Subcutaneous adipose tissue (tissue), 4 donors: Measurements from ENCODE around the gene ATOH7. TPM values are rescaled to one million over a fixed set of nuclear protein-coding genes. Genes with fewer than 3 reads are reported as not detected.

Experiments used
- total RNA-seq, 4 donors: library from RNA; depleted of rRNA; stranded (reverse); fragments of >200 nt; gene quantifications; one replicate each; pipeline ENCODE4 v1.1.0, GENCODE V29; 2016
- TF ChIP-seq, protein P1 (sequence below): fragments of 450-650 bp; IDR thresholded peaks from one replicate; pipeline ENCODE4 v1.5.1; 2016; ENCODE audit warnings: low read depth, mild to moderate bottlenecking, control low read depth, antibody characterized with exemption, moderate library complexity

Gene ATOH7
- not detected for total RNA-seq

DNA sequence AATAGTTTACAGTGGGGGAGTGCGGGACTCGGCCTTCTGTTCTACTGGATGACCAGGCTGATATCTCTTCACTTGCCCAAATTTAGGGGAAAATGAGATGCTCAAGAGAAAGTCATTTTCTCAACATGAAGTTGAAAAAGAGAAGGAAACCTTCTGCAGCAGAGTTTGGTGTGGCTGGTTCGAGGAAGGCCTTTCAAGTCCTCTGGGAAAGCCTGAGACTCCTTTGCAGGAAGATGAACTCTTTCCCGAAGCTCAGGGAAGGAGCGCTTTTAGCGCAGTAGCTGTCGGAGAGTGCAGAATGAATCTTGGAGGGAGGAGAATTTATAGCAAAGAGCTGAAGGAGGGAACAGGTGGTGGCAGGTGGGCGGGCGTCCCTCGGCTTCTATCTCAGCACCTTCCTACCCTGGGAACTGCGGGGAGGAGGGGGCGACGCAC lies at the start of gene ATOH7:
ATOH7 (minus strand) TSS at position 297 of the 435 bp plus-strand sequence. CDS start 436 bp downstream, outside the sequence.
- TF ChIP-seq, protein P1, sequence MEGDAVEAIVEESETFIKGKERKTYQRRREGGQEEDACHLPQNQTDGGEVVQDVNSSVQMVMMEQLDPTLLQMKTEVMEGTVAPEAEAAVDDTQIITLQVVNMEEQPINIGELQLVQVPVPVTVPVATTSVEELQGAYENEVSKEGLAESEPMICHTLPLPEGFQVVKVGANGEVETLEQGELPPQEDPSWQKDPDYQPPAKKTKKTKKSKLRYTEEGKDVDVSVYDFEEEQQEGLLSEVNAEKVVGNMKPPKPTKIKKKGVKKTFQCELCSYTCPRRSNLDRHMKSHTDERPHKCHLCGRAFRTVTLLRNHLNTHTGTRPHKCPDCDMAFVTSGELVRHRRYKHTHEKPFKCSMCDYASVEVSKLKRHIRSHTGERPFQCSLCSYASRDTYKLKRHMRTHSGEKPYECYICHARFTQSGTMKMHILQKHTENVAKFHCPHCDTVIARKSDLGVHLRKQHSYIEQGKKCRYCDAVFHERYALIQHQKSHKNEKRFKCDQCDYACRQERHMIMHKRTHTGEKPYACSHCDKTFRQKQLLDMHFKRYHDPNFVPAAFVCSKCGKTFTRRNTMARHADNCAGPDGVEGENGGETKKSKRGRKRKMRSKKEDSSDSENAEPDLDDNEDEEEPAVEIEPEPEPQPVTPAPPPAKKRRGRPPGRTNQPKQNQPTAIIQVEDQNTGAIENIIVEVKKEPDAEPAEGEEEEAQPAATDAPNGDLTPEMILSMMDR: no peak

DNA sequence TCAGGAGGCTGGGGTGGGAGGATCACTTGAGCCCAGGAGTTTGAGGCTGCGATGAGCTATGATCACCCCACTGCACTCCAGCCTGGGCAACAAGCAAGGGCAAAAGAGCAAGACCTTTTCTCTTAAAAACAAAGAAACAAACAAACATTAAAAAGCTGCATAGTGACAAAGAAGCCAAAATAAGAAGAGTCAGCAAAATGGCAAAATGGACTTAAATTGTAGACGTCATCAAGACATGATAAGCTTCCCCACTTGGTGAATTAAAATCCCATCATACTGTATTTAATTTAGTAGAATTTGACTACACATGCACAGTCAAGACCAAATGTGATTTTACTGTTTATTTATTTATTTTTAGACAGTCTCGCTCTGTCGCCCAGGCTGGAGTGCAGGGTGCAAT lies 48.8 kb upstream of the ATOH7 start:
- TF ChIP-seq, protein P1: no peak

DNA sequence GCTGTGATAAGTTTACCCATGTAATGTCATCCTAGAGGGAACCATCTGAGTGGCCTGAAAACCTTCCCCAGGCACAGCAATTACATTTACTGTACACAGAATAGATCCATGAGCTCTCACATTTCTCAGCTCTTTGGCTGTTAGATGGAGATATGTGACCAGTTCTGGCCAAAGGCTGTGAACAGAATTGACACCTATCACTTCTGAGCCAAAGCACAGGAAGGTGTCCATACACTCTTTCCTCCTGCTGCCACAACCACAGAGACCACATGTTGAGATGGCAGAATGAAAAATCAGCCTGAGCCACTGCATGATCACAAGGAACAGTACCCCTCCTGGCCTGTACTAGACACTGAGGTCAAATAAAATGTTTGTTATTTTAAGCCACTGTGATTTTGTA lies 44.3 kb upstream of the ATOH7 start:
- TF ChIP-seq, protein P1: no peak

DNA sequence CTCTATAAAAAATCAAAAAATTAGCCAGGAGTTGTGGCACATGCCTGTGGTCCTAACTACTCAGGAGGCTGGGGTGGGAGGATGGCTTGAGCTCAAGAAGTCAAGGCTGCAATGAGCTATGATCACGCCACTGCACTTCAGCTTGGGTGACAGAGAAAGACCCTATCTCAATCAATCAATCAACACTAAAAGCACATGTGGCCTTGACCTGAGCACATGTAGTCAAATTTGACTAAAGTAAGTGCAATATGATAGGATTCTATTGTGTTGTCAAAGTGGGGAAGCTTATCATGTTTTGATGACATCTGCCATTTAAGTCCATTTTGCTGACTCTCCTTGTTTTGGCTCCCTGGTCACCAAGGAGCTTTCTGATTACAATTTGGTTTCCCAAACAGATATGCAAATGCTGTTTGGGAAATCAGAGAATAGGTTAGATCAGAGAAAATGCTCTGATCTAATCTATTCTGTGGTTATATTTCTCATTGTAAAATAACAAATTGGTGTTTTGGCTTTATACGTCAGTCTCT lies 43.8 kb upstream of the ATOH7 start:
- TF ChIP-seq, protein P1: no peak

GRCh38 chr10:68272833-68273232 lies 40.9 kb upstream of the ATOH7 start:
- TF ChIP-seq, protein P1: no peak

GRCh38 chr10:68271196-68271882 lies 39.4 kb upstream of the ATOH7 start:
- TF ChIP-seq, protein P1: no peak

DNA sequence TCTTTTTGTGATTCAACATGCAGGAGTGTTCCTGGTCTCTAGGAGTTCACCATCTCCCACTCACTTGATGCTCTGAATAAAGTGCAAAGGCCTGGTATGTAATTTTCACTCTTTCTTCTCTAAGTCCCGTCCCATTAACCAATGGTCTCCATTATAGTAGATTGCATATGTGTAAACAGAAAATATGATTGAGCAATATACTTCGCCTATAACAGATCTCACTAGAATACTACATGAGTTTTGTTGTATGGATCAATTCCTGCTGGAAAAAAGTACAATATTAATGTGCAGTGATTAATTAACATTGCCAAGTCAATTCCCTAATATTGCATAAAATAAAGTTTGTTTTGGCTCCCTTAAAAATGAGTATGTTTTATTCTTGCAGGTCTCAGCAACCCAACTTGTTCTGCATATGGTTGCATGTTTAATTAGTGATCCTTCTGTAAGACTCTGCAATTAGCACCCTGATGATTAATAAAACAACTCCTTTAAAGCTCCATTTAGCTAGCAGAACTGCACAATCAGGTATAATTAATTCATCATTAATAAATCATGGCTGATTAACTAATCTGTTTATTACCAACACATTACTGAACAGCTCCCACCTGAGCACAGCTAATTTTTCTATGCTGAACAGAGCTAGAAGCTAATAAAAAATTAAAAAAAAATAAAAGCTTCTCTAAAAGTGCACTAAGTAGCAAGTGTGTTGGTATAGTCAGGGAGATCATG lies 37.8 kb upstream of the ATOH7 start:
- TF ChIP-seq, protein P1: no peak
